Activated CD8-positive, alpha-beta T cell treated with anti-CD3 and anti-CD28 coated beads for 36 hours (primary cell): ENCODE measurements around the gene EFNA1. TPM values are rescaled to one million over a fixed set of nuclear protein-coding genes. Genes with fewer than 3 reads are reported as not detected.

Experiments
- ATAC-seq: fragments of 200-7000 bp; cut with Tn5 transposase; one replicate; pipeline ENCODE4 v1.10.0; 2021; ENCODE audit warnings: mild to moderate bottlenecking, moderate library complexity
- CTCF ChIA-PET: fragments of 350-600 bp; sonication (Branson Sonifier 250); formaldehyde crosslinking; loops from one replicate; lab custom pipeline; 2021; ENCODE audit warnings: antibody characterized with exemption; lab: Charles Lee
- POLR2A ChIA-PET: fragments of 350-600 bp; sonication (Branson Sonifier 250); formaldehyde crosslinking; loops from one replicate; lab custom pipeline; 2021; ENCODE audit warnings: antibody characterized with exemption; lab: Charles Lee
- DNase-seq: peaks from one replicate; pipeline ENCODE4 v3.0.0-alpha.2; 2020
- H3K27ac Mint-ChIP-seq: one replicate; pipeline ENCODE4 v1.8.0; 2021; ENCODE audit warnings: mild to moderate bottlenecking, mixed read lengths
- H3K27me3 Mint-ChIP-seq: one replicate; pipeline ENCODE4 v1.8.0; 2021; ENCODE audit warnings: mixed read lengths
- H3K36me3 Mint-ChIP-seq: one replicate; pipeline ENCODE4 v1.8.0; 2021; ENCODE audit warnings: low read depth, mixed read lengths
- H3K4me1 Mint-ChIP-seq: one replicate; pipeline ENCODE4 v1.8.0; 2021; ENCODE audit warnings: low read depth, mixed read lengths
- H3K4me3 Mint-ChIP-seq: one replicate; pipeline ENCODE4 v1.8.0; 2021; ENCODE audit warnings: mild to moderate bottlenecking, moderate library complexity, mixed read lengths
- H3K9me3 Mint-ChIP-seq: one replicate; pipeline ENCODE4 v1.8.0; 2021; ENCODE audit warnings: mixed read lengths
- CTCF ChIP-seq: fragments of 200-600 bp; IDR thresholded peaks from one replicate; pipeline ENCODE4 v1.8.0; 2022; ENCODE audit warnings: antibody characterized with exemption, mild to moderate bottlenecking
- intact Hi-C: fragments of 100-400 bp; cut with micrococcal nuclease; formaldehyde crosslinking; loops from one replicate; pipeline ENCODE4 v1.10.0; 2022
- total RNA-seq, 2 experiments: library from RNA; stranded (reverse); gene quantifications; one replicate each; pipeline ENCODE4 v1.2.3, GENCODE V29; 2021

Gene EFNA1
- total RNA-seq, 2 experiments from 2014 or later: 0.59 to 0.60 TPM

GRCh38 chr1:155080312-155081228, 47.1 kb upstream of the EFNA1 start:
- CTCF ChIA-PET: interaction anchor here (1.0 to 12.6 kb wide), 9 partner anchors 9 to 92 kb away, joined by 3 to 124 read pairs (median 5); partner anchors contain the start of genes ADAM15, EFNA4 and KRTCAP2
- peak; percentile 52 for DNase-seq
- H3K4me1 Mint-ChIP-seq: peaks cover 33% of the 10 kb centered on the region
- H3K4me3 Mint-ChIP-seq: peak overlapping the region; percentile 33
- peaks cover 44% of the 10 kb centered on the region for H3K27me3 Mint-ChIP-seq
- H3K36me3 Mint-ChIP-seq: no peaks in the 10 kb centered on the region
- POLR2A ChIA-PET: interaction anchor here (0.6 to 1.9 kb wide), 8 partner anchors 10 to 1508 kb away, joined by 3 to 7 read pairs (median 4); partner anchors contain the start of gene ADAM15
- intact Hi-C loops: no loop called here
- H3K9me3 Mint-ChIP-seq: no peaks in the 10 kb centered on the region
- no peak for ATAC-seq
- no peak overlapping the region for H3K27ac Mint-ChIP-seq
- TF ChIP-seq CTCF: no peak

- Mint-ChIP-seq H3K9me3 (no peaks in the 10 kb centered on the region), H3K27me3 (peaks cover 44% of the 10 kb centered on the region), H3K4me1 (peaks cover 33% of the 10 kb centered on the region), H3K36me3 (no peaks in the 10 kb centered on the region), H3K4me3 (peak overlapping the region; percentile 33), H3K27ac (no peak overlapping the region)
- intact Hi-C loops: loop anchor here (2.0 kb wide), 1 partner anchor 45 kb away; the partner anchor contains the start of gene EFNA1
- no peak for ATAC-seq
- TF ChIP-seq CTCF: no peak
- ChIA-PET CTCF (interaction anchor here (1.0 to 12.6 kb wide), 9 partner anchors 9 to 91 kb away, joined by 3 to 278 read pairs (median 5); partner anchors contain the start of genes ADAM15, EFNA4 and KRTCAP2), POLR2A (interaction anchor here (0.6 to 1.9 kb wide), 3 partner anchors 11 to 1509 kb away, joined by 3 to 7 read pairs (median 3); no protein-coding TSS in a partner anchor)
- DNase-seq: peak; percentile 45
Measured at GRCh38 chr1:155081472-155082300, 46.0 kb upstream of the EFNA1 start.

GRCh38 chr1:155082301-155083051, 45.2 kb upstream of the EFNA1 start:
- intact Hi-C loops: loop anchor here (2.0 kb wide), 1 partner anchor 44 kb away; the partner anchor contains the start of gene EFNA1
- Mint-ChIP-seq H3K4me3 (no peak overlapping the region), H3K9me3 (no peaks in the 10 kb centered on the region), H3K27me3 (peaks cover 44% of the 10 kb centered on the region), H3K27ac (no peak overlapping the region), H3K4me1 (peaks cover 33% of the 10 kb centered on the region), H3K36me3 (no peaks in the 10 kb centered on the region)
- CTCF ChIA-PET: interaction anchor here (5.5 kb wide), 1 partner anchor 22 kb away, joined by 278 read pairs; the partner anchor contains the start of genes ADAM15 and EFNA4
- ATAC-seq (no peak), DNase-seq (peak; percentile 52)
- POLR2A ChIA-PET: interaction anchor here (1.7 kb wide), 1 partner anchor 18 kb away, joined by 6 read pairs; no protein-coding TSS in a partner anchor
- no peak for TF ChIP-seq CTCF

- intact Hi-C loops: loop anchor here (2.0 kb wide), 1 partner anchor 44 kb away; the partner anchor contains the start of gene EFNA1
Measured at GRCh38 chr1:155083052-155083541, 44.6 kb upstream of the EFNA1 start.

More at GRCh38 chr1:155083052-155083541, 44.6 kb upstream of the EFNA1 start:
- no peak for ATAC-seq
- Mint-ChIP-seq H3K27ac (no peak overlapping the region), H3K27me3 (peaks cover 44% of the 10 kb centered on the region), H3K36me3 (no peaks in the 10 kb centered on the region), H3K9me3 (no peaks in the 10 kb centered on the region), H3K4me3 (no peak overlapping the region), H3K4me1 (peaks cover 33% of the 10 kb centered on the region)
- ChIA-PET POLR2A (interaction anchor here (1.7 kb wide), 1 partner anchor 18 kb away, joined by 6 read pairs; no protein-coding TSS in a partner anchor), CTCF (interaction anchor here (1.2 to 5.5 kb wide), 4 partner anchors 8 to 83 kb away, joined by 4 to 278 read pairs (median 44); partner anchors contain the start of genes ADAM15 and EFNA4)
- TF ChIP-seq CTCF: no peak
- no peak for DNase-seq
